ENCODE data around the gene PRRC1. TPM values are rescaled to one million over a fixed set of nuclear protein-coding genes. Genes with fewer than 3 reads are reported as not detected.

Gene PRRC1
- total and polyA plus RNA-seq, 11 donors: 10.3 to 37.7 (median 20.8) TPM

- no peak for ATAC-seq
- no peaks in the 10 kb centered on the region for H3K4me1 ChIP-seq
- peaks cover 0 to 88% (median 50%) of the 10 kb centered on the region in 9 donors for H3K36me3 ChIP-seq
- no peak overlapping the region for H3K4me3 ChIP-seq
- H3K27me3 ChIP-seq: no peaks in the 10 kb centered on the region
- 69 to 75% (median 74%) methylated on average over 2 of the region's 2 CpGs for WGBS, 4 donors
- no peak overlapping the region for H3K27ac ChIP-seq
- H3K9me3 ChIP-seq: peaks cover 0 to 3% (median 0%) of the 10 kb centered on the region in 12 donors
- TF ChIP-seq POLR2A (IDR thresholded peaks at IDR 0.05) (no peak), CTCF (IDR thresholded peaks at IDR 0.05) (no peak)
- no peak for DNase-seq
- intact Hi-C loops (cut with DNase I): no loop called here
Measured at GRCh38 chr5:127549551-127549950, 32.1 kb downstream of the PRRC1 start.

- intact Hi-C loops (cut with DNase I): no loop called here
- Histone ChIP-seq H3K27me3 (no peaks in the 10 kb centered on the region), H3K27ac (no peak overlapping the region), H3K4me3 (no peak overlapping the region), H3K4me1 (no peaks in the 10 kb centered on the region), H3K36me3 (peaks cover 0 to 93% (median 47%) of the 10 kb centered on the region in 9 donors), H3K9me3 (no peaks in the 10 kb centered on the region)
- 78 to 85% (median 82%) methylated on average over 5 of the region's 5 CpGs for WGBS, 4 donors
- ATAC-seq: no peak
- DNase-seq: no peak
- TF ChIP-seq POLR2A (IDR thresholded peaks at IDR 0.05): no peak
- TF ChIP-seq CTCF (IDR thresholded peaks at IDR 0.05): no peak
Measured at GRCh38 chr5:127550652-127551409, 33.4 kb downstream of the PRRC1 start.

- DNase-seq (no peak), ATAC-seq (peak in 1 of 4 donors; percentile 33)
- no peaks in the 10 kb centered on the region for H3K9me3 ChIP-seq
- H3K4me3 ChIP-seq: no peak overlapping the region
- WGBS, 4 donors: 84 to 94% (median 91%) methylated on average over 9 of the region's 9 CpGs
- H3K36me3 ChIP-seq: peaks cover 0 to 87% (median 47%) of the 10 kb centered on the region in 9 donors
- no peaks in the 10 kb centered on the region for H3K4me1 ChIP-seq
- no peak overlapping the region for H3K27ac ChIP-seq
- no peaks in the 10 kb centered on the region for H3K27me3 ChIP-seq
- intact Hi-C loops (cut with DNase I): no loop called here
- no peak for TF ChIP-seq CTCF (IDR thresholded peaks at IDR 0.05)
- TF ChIP-seq POLR2A (IDR thresholded peaks at IDR 0.05): no peak
Measured at GRCh38 chr5:127551410-127552041, 34.1 kb downstream of the PRRC1 start.

- no peak for ATAC-seq
- intact Hi-C loops (cut with DNase I): no loop called here
- no peaks in the 10 kb centered on the region for H3K27me3 ChIP-seq
- no peaks in the 10 kb centered on the region for H3K9me3 ChIP-seq
- 18 to 30% (median 25%) methylated on average over 1 of the region's 1 CpG for whole genome bisulfite sequencing, 4 donors
- H3K4me3 ChIP-seq: no peak overlapping the region
- H3K4me1 ChIP-seq: no peaks in the 10 kb centered on the region
- TF ChIP-seq POLR2A (IDR thresholded peaks at IDR 0.05) (no peak), CTCF (IDR thresholded peaks at IDR 0.05) (no peak)
- H3K27ac ChIP-seq: no peak overlapping the region
- peaks cover 0 to 49% (median 32%) of the 10 kb centered on the region in 9 donors for H3K36me3 ChIP-seq
- DNase-seq: no peak
Measured at GRCh38 chr5:127555826-127556225, 38.4 kb downstream of the PRRC1 start.

Measured in heart left ventricle (tissue), 16 donors.